Activated naive CD4-positive, alpha-beta T cell treated with anti-CD3 and anti-CD28 coated beads, Interleukin-2, amount 50 U/mL, for 16 hours (primary cell): ENCODE measurements around the gene SBF2.
"Not testable (repeated sequence)": the region's sequence is repeated elsewhere in the genome, so short reads cannot be mapped to it uniquely, and the experiment has no call there.

ENCODE experiments used
- DNase-seq: peaks from one replicate; pipeline ENCODE4 v3.0.0-alpha.2; 2020

Gene SBF2

DNA sequence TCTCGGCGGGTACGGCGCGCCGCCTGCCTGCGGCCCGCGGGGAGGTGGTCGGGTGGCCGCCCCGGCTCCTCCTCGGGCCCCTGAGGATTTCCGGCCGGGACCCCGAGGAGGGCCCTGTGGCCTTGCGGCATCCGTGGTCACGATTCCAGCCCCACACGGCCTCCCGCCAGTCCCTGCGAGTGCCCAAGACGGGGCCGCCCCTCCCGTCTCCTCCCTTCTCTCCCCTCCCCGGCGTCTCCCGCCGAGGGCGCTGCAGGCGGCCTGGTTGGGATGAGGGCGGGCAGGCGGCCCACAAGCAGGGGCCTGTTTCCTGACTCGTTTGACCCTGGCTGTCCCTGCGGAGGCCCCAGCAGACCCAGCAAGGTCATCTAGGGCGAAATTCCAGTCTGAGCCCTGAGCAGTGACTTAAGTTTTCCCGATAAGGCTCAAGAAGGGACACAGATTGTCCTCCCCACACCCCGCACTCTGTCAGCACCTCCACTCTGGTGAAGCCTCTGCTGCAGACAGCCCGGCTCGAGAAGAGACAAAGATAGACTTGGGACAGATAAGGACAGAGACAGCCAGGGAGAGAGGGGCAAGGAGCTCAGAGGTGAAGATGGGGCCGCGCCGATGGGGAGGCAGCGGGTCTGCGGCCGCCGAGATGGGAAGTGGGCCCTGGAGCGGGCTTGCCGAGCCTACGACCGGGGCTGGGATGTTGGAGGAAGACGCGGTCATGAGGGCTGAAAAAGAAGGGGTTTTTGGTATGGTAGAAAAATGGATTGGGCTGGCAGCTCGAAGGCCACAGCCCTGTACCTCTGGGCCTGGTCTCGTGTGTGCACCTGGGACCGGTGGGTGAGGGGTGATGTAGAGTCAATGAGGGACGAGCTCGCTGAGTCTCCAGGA, 535.1 kb downstream of the SBF2 start:
- DNase-seq: peak; percentile 62

DNA sequence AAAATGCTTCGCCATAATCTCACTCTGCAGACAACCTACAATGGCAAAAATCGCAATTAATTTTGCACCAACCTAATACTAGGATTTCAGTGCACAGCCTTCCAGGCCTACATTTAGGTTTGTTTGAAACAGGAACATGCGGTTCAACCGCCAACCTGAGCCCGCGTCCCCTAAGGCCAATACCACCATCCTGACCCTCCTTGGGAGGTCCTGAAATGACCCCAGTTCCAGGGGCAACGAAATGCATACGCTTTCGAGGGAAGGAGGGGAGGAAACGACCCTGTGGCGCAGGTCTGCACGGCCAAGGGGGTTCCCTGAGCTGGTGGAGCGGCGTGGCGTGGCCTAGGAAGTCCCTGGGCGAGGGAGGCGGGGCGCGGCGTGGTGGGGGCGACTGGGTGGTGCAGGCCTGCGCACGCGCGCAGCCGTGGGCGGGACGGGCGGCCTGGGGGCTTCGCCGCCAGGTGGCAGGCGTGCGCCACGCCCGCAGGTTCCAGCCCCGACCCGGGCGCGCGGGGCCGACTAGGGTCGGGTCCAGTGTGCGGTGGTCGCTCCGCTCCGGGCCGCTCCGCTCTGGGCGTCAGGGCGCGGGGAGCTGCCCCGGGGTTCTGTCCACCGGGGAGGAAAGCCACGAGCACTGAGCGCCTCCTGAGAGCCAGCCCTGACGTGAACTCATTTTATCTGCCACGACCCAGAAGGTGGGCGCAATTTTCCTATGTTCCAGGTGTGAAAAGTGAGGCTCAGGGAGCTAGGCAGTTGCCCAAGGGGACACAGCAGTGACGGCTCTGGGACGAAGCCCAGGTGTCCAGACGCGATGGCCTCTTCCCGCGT, 536.0 kb downstream of the SBF2 start:
- DNase-seq: peak; percentile 95

GRCh38 chr11:9756878-9757277, 537.1 kb downstream of the SBF2 start:
- DNase-seq: no peak

DNA sequence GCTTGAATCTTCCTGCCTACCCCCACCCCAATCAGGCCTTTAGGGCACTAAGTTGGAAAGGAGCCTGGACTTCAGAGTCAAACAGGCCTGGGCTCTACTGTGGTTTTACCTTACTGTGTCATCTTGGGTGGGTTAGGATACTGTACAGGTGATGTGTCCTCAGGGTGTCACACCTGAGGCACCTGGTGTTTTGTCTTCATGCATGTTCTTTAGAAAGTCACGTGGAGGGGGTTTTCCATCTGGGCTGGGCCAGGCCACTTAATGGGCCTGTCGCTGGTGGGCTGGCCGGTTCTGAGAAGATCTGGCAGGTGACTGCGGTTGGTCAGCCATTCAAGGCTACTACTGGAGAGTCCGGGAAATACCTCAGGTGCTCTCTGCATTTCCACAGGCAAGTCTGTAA, 537.6 kb downstream of the SBF2 start:
- no peak for DNase-seq

DNA sequence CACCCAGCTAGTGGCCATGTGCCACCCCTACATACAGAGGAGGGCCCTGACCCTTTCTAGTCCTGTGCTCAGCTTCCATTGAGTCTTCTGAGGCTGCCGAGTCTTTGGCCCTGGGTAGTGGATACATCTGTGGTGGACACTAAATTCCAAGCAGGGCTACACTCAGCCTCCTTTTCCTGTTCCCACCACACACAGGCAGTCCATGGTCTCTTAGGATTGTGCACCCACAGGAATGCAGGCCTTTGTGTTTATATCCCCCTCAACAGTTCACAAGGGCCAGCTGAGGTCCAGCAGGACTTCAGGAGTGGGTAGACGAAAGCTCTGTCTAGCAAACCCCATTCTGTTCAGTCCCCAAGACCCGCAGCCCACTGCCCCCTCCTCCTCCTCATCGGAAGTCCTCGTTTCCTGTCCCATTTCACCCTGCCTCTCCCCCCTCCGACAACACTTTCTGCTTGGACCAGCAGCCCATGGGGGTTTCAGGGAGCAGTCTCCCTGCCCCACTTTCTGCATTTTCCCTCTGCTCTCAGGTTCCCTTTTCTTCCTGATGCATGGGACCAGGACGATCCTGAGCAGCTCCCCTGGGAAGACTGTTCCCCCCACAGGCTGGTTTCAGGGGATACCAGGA, 538.3 kb downstream of the SBF2 start:
- no peak for DNase-seq

- no peak for DNase-seq
Measured at GRCh38 chr11:9754010-9754471, 540.0 kb downstream of the SBF2 start.

DNA sequence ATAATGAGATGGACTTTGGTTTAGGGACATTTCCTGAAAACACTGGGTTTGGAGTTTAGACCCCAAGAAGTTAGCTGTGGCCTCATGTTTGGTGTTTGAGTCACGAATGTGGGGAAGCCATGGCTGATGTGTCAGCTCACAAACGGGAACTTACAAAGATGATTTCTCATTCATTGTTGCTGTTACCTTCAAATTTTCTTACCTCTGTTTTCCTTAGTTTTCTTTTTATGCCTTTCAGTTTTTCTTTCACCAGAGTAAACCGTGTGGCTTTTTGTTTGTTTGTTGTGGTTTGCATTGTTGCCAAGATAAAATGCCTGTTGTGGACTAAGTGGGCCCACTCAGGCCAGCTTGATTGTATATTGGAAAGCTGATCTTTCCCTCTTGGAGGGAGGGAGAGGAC, 541.0 kb downstream of the SBF2 start:
- DNase-seq: no peak

GRCh38 chr11:9752091-9752490, 541.9 kb downstream of the SBF2 start:
- no peak for DNase-seq

DNA sequence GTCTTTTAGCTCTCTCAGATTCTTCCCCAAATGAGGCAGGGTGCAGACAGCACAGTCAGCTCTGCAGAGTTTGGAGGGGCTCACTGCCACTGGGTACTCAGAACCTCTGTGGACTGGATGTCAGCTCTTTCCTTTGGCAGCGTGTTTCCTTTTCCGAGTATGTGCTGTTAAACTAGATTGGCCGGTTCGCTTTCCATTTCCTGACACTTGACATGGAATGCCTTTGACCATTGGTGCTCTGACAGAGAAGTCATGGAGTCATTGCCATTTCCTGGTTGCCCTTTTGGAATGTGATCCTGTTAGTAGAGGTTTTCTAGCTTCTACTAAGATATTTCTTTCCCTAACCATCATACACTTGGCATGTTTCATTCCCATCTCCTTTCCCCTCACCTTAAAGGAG, 543.5 kb downstream of the SBF2 start:
- no peak for DNase-seq

DNA sequence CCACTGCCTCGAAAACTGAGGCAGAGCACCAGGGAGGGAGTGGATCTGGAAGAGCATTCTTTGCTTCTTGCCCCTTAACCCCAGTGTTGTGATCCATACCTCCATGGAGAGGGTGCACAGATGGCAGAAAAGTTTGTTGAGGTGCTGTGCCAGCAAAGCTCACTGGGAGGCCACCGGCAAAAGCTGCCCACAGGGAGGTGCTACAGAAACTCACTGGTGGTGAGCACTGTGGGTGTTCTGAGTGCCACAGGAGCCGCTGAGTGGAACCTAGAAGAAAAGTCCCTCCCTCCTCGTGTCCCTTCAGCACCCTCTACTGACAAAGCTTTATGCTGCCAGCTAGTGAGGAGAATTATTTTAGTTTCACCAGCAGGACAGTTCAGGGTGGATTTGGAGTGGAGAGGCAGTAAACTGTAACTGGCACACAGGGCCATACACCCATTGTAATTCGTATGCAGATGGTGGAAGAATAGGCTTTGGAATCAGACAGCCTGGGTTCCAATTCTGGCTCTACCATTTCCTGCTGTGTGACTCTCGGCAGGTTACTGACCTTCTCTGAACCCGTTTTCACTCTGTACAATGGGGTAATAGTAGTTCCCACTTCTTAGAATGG, 545.6 kb downstream of the SBF2 start:
- peak; percentile 51 for DNase-seq

DNA sequence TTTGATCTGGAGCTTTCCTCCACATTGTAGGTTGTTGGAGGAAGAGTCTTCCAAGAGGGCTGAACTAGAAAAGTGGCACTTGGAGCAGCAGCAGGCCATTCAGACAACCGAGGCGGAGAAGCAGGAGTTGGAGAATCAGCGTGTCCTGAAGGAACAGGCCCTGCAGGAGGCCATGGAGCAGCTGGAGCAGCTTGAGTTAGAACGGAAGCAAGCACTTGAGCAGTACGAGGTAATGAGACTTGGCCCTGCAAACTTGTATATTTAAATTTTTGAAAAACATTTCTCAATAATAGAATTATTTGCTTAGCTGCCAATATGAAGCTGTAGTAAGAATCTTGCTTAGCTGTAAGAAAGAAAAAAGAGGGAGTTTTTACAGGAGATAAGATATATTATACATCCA, 546.2 kb downstream of the SBF2 start:
- no peak for DNase-seq

GRCh38 chr11:9747229-9747628, 546.8 kb downstream of the SBF2 start:
- no peak for DNase-seq

DNA sequence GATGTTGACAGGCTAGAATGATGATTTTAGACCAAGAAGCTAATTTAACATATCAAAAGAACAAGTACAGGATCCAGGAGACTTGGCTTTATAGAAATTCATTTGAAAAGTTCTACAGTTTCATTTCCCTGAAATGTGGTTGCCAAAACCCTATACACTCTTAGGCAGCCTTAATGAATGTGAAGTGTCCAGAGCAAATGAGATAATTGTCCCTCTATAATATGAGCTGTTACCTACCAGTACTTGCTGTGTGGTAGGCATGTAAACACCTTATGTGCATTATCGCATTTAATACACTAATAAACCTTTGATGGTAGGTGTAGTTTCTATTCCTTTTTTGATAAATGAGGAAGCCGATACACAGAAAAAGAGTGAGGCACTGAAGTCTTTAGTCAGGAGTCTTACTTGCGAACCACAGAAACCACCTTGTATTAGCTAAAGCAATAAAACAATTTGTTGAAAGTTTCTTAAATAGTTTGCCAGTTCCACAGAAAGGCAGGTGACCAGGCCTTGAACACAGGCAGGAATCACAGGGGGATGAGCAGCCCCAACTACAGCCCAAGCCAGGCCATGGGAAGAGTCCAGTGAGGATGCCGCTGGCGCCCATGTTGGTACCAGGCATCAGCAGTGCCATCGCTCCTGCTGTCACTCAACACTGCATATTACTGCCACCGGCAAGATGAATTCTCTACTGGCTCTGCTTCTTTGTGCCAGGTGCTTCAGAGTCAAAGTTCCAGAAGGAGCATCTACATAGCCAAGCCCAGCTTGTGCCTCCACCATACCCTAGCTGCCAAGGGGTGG, 548.4 kb downstream of the SBF2 start:
- DNase-seq: no peak

GRCh38 chr11:9743512-9743911, 550.5 kb downstream of the SBF2 start:
- DNase-seq: not testable (repeated sequence)

DNA sequence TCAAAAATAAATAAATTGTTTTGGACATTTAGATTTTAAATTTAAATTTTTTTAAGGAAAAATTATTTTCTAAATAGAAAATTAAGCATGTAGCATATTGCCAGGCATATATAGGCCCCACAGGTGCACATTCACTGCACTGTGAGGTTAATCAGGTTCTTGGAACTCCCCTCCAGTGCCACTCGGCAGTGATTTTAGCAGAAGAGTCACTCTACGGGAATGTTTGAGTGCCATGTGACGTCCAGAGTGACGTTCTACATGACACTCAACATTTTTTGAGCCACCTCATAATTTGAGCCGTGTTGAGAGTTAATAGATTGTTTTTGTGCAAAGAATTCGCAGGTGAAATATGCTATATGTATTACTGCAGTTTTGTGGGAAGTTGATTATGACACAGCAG, 552.8 kb downstream of the SBF2 start:
- no peak for DNase-seq

DNA sequence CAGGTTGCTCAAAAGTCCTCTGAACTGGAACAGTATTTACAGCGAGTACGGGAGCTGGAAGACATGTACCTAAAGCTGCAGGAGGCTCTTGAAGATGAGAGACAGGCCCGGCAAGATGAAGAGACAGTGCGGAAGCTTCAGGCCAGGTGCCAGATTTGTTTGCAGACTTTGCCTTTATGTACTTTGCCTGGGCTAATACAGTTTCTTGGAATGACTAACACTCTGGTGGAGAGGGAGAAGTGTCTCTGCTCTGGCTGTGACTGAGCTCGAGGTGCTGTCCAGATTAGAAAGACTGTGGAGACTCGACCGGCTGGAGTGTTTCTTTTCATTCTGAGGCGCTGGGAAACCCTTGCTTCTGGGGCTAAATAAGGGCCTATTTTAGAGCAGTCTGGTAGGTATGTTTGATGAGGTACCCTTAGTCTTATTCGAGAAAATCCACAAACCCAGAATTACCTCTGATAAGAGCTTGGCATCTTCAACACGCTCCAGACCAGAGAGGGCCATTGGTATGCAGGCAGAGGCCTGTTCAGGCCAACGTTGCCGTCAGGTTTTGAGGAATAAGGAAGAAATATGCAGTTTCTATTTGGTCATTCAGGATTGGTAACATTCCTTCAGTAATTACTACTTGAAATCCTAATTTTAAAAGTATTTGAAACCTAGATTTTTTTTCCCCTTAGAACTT, 553.7 kb downstream of the SBF2 start:
- DNase-seq: no peak

DNA sequence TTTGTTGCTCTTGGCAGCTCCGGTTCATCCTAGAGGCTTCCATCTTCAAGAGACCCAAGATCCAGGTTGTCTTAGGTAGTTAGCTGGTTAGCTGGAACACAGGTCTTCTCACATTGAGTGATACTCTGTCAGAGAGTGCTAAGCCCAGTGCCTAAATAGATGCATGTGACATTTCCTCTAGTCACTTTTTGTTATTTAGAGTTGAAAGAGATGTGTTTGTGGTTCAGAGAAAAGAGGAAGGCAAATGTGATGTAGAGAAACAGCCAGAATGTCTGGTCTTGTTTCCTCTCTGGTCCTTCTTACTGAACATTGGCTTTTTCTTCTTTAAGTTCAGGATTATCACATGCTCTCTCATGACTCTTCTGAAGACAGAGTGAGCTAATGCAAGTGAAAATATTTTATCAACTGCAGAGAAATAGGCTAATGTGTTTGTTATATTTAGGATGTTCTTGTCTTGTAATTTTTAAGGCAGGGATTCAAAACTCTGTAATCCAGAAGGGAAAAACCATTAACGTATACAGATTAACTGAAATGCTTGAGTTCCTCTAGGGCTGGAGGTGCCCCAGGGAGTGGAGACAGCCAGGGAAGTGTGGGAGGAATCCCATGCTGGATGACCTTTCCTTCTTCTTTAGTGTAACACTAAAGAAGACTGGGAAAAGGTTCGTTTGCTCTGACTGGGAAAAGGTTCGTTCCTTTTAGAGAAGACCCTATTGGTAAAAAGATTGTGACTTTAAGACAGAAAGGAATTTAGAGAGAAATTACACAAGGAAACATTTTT, 554.7 kb downstream of the SBF2 start:
- DNase-seq: no peak

- no peak for DNase-seq
Measured at GRCh38 chr11:9738707-9739106, 555.3 kb downstream of the SBF2 start.

- no peak for DNase-seq
Measured at GRCh38 chr11:9738116-9738515, 555.9 kb downstream of the SBF2 start.

- no peak for DNase-seq
Measured at GRCh38 chr11:9736365-9736764, 557.7 kb downstream of the SBF2 start.

DNA sequence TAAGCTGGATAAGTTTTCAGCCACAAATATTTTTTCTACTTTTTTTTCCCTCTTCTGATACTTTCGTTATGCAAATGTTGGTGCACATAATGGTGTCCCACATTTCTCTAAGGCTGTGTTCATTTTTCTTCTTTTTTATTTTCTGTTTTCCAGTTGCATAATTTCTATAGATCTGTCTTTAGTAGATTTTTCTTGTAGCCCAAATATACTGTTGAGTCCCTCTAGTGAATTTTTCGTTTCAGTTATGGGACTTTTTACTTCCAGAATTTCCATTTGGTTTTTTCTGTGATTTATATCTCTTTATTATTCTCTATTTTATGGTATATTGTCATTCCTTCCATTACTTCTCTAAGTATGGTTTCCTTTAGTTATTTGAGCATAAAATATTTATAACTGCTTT, 558.1 kb downstream of the SBF2 start:
- DNase-seq: no peak
